IPS-18a (cell line): ENCODE data around the gene GJA3.
"Not testable (repeated sequence)": the region's sequence is repeated elsewhere in the genome, so short reads cannot be mapped to it uniquely, and the experiment has no call there.

ENCODE experiments used
- H3K27ac ChIP-seq: one replicate; pipeline ENCODE4 v1.5.1; 2013; ENCODE audit warnings: low read length
- H3K27me3 ChIP-seq: one replicate; pipeline ENCODE4 v1.6.1; 2013; ENCODE audit warnings: mild to moderate bottlenecking, low read length; ENCODE audit not compliant: control insufficient read depth, insufficient read depth
- H3K36me3 ChIP-seq: one replicate; pipeline ENCODE4 v1.6.1; 2013; ENCODE audit warnings: low read depth, low read length; ENCODE audit not compliant: control insufficient read depth
- H3K4me1 ChIP-seq: one replicate; pipeline ENCODE4 v1.6.1; 2013; ENCODE audit warnings: low read depth, low read length; ENCODE audit not compliant: control insufficient read depth
- H3K4me3 ChIP-seq: one replicate; pipeline ENCODE4 v1.5.1; 2013; ENCODE audit warnings: low read length
- H3K9ac ChIP-seq: one replicate; pipeline ENCODE4 v1.6.1; 2013; ENCODE audit warnings: mild to moderate bottlenecking, low read length, moderate library complexity
- H3K9me3 ChIP-seq: one replicate; pipeline ENCODE4 v1.6.1; 2013; ENCODE audit warnings: low read depth, low read length; ENCODE audit not compliant: control insufficient read depth

GJA3 gene

DNA sequence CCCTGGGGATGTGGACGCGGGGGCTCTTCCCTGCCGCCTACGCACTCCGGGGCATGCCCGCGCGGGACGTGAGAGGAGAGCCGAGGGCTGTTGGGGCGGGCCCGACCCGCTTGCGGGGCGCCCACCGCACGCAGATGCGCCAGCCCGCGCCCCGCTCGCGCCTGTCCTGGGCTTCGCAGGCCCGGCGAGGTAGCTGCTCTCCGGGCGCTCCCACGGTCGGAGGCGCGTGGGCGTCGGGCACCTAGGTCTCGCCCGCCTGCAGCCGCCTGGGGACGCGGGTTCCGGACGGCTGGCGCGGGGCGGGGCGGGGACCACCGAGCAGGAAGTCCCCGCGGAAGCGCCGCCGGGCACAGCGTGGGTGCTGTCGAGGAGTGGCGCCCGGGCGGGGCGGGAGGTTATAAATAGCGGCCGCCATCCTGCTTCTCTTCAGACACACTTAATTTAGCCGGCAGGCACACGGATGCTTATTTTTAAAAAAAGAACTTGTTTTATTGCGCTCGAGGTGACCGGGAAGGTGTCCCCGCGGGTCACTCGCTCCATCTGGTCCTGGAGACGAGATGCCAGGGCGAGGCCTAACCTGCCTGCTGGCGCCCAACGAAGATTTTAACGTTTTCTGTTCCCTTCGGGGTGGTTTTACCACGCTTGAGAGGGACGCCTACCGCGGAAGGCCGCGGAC is 561 bp upstream of the GJA3 start:
- peaks cover 68% of the 10 kb centered on the region for H3K27me3 ChIP-seq
- H3K4me3 ChIP-seq, result peak overlapping the region; percentile 66
- no peak overlapping the region for H3K9ac ChIP-seq
- H3K9me3 ChIP-seq, result no peaks in the 10 kb centered on the region
- H3K36me3 ChIP-seq, result no peaks in the 10 kb centered on the region
- no peak overlapping the region for H3K27ac ChIP-seq
- H3K4me1 ChIP-seq, result peaks cover 9% of the 10 kb centered on the region

DNA sequence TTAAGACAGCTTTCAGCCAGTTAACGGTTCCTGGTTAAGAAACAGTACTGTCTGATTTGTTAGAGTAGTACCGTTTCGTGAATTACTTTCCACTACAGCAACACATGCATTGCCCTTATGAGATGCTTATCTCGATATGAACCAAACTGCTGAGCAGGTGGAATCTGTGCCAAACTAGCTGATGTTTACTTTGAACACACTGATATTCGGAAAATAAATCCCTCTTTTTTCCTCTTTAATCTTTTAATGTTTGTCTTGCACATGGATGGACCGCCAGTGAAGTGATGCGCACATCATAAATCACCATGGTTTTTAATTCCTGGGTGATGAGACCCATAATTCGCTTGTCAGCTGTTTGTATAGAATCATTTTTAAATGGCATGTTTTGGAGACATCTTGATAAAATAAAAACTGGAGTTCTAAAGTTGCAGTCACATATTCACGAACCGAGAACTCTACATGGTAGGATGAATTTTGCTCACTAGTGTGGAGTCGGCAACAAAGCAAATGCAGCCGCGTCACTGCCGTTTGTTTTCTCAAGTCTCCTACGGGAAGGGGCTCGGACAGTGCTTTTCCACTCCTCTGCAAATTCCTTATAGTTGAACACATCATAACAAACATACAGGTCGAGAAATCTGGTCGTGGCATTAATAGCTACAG is 1.1 kb downstream of the GJA3 start:
- Histone ChIP-seq H3K27me3 (peaks cover 68% of the 10 kb centered on the region), H3K4me3 (peak overlapping the region; percentile 66), H3K9ac (no peak overlapping the region), H3K36me3 (no peaks in the 10 kb centered on the region), H3K4me1 (peaks cover 9% of the 10 kb centered on the region), H3K27ac (no peak overlapping the region), H3K9me3 (no peaks in the 10 kb centered on the region)

DNA sequence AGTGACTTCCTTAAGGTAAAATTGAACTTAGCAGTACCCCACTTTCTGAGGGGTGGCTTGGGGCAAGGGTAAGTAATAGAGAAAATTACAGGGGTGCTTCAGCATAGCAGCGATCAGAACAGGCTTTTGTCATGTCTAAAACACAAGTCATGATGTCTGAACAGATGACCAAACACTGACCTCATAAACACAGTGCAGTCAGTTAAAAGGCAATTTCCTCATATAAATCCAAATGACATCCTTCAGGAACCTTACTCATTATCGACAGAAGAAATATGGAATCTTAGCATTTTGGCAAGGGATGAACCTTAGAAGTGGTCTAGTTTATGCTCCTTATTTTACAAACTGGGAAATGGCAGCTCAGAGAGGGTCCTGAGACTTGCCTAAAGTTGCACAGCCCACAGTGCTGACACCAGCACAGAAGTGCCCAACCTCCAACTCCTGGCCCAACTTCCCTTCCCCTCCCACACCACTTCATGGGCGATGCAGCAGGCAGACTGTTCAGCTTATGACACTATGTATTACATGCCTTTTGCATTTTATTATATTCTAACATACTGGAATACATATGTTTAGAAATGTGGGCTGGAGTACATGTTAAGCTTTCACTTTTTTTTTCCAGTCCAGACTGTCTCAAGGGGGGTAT is 3.6 kb downstream of the GJA3 start:
- H3K9ac ChIP-seq, result no peak overlapping the region
- H3K36me3 ChIP-seq, result no peaks in the 10 kb centered on the region
- no peak overlapping the region for H3K27ac ChIP-seq
- no peak overlapping the region for H3K4me3 ChIP-seq
- H3K4me1 ChIP-seq, result peaks cover 9% of the 10 kb centered on the region
- H3K9me3 ChIP-seq, result no peaks in the 10 kb centered on the region
- peaks cover 56% of the 10 kb centered on the region for H3K27me3 ChIP-seq

DNA sequence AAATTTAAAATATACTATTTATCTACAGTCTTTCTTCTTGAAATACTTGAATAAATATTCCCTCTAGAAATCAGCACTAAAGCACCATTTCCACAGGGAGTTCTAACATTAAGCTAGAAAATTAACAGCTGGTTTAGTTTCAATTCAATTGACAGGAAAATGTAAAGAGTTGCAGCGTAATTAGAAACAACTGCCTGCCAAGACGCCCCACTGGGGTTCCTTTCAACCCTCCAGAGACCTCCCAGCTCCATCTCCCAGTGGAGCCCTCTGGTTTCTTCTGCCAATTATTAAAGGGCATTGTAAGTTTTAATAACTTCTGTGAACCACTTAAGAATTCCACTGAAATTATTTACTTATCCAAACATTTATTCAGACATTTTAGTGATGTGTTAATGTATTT is 4.2 kb downstream of the GJA3 start:
- peaks cover 9% of the 10 kb centered on the region for H3K4me1 ChIP-seq
- no peak overlapping the region for H3K4me3 ChIP-seq
- no peaks in the 10 kb centered on the region for H3K9me3 ChIP-seq
- H3K27ac ChIP-seq, result no peak overlapping the region
- H3K27me3 ChIP-seq, result peaks cover 51% of the 10 kb centered on the region
- H3K9ac ChIP-seq, result no peak overlapping the region
- H3K36me3 ChIP-seq, result no peaks in the 10 kb centered on the region

DNA sequence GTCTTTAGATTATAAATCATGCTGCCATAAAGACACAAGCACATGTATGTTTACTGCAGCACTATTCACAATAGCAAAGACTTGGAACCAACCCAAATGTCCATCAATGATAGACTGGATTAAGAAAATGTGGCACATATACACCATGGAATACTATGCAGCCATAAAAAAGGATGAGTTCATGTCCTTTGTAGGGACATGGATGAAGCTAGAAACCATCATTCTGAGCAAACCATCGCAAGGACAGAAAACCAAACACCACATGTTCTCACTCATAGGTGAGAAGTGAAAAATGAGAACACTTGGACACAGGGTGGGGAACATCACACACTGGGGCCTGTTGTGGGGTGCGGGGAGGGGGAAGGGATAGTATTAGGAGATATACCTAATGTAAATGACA is 7.6 kb downstream of the GJA3 start:
- not testable (repeated sequence) for H3K4me3 ChIP-seq, H3K4me1 ChIP-seq, H3K9me3 ChIP-seq, H3K9ac ChIP-seq, H3K27ac ChIP-seq, H3K36me3 ChIP-seq
- peaks cover 16% of the 10 kb centered on the region for H3K27me3 ChIP-seq

DNA sequence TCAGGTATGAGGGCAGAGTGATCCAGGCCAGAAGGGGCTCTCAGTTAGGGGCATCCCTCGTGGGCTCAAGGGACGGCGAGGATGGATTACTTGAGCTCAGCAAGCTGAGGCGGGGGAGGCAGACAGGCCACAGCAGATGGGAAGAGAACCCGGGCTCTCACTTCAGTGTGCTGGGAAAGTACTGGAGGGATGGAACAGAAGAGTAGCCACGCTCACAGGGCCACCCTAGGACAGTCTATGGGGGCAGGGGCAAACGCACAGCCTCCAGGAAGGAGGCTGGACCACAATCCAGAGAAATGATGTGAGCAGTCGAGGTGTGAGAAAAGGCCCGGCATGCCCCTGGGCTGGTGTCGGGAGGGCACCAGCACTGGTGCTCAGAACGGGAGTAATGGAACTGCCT is 9.2 kb downstream of the GJA3 start:
- no peak overlapping the region for H3K4me3 ChIP-seq
- H3K36me3 ChIP-seq, result no peaks in the 10 kb centered on the region
- H3K27me3 ChIP-seq, result no peaks in the 10 kb centered on the region

DNA sequence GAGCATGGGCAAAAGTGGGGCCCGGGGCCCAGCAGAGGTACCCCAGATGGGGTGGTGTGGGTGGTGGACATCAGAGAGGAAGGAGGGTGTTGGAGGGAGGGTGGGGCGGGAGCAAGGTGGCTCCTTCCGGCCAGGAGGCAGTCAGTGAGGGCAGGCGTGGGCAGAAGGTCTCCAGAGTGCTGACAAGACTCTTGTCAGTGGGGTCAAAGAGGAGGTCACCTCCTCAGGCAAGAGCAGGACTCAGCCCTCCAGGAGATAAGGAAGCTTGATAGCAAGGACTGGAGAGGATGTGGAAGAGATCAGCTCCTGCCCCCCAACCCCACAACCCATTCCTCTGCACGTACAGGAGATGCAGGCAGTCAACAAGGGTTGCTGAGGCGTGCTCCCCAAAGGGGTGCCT is 9.8 kb downstream of the GJA3 start:
- no peak overlapping the region for H3K27ac ChIP-seq
- no peaks in the 10 kb centered on the region for H3K4me1 ChIP-seq
- H3K9ac ChIP-seq, result no peak overlapping the region
- no peak overlapping the region for H3K4me3 ChIP-seq
- H3K9me3 ChIP-seq, result no peaks in the 10 kb centered on the region
- H3K27me3 ChIP-seq, result no peaks in the 10 kb centered on the region
- H3K36me3 ChIP-seq, result no peaks in the 10 kb centered on the region

More for the DNA sequence above, 9.2 kb downstream of the GJA3 start:
- Histone ChIP-seq H3K27ac (no peak overlapping the region), H3K4me1 (no peaks in the 10 kb centered on the region), H3K9me3 (no peaks in the 10 kb centered on the region), H3K9ac (no peak overlapping the region)

DNA sequence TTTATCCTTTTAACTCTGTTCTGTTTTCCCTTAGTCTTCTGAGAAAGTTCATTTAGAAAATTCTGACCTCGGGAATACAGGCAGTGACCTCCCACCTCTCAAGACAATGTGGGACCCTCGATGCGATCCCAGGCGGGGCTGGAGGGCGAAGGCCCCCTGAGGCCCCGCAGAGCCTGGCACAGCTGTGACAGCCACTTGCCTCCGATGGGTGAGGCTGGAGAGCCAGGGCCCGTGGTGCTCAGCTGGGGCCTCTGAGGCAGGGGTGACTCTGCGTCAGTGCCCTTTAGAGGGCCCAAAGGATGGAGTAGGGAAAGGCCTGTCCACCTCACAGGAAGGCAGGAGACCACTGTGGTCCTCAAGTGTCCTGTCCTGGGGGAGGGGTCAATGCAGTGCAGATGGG is 10.3 kb downstream of the GJA3 start:
- Histone ChIP-seq H3K4me1 (no peaks in the 10 kb centered on the region), H3K4me3 (no peak overlapping the region), H3K27me3 (no peaks in the 10 kb centered on the region), H3K9ac (no peak overlapping the region), H3K9me3 (no peaks in the 10 kb centered on the region), H3K36me3 (no peaks in the 10 kb centered on the region), H3K27ac (no peak overlapping the region)

DNA sequence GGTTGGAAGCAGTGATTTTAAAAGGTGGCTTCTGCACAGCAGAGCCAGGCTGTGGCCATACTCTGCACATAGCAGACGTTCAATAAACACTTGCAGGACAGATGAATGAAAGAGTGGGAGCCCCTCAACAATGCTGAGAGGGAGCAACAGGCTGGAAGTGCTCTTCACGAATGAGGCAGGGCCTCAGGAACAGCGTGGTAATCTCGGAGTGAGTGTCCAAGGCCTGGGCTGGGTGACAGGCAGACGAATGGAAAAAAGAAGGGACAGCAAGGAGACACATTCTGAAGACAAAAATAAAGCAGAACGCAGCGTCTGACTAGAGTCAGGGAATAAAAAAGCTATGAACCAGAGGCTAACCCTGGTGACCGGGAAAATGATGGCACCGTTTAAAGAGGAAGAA is 11.1 kb downstream of the GJA3 start:
- Histone ChIP-seq H3K4me1 (no peaks in the 10 kb centered on the region), H3K9me3 (no peaks in the 10 kb centered on the region), H3K27ac (no peak overlapping the region), H3K9ac (no peak overlapping the region), H3K4me3 (no peak overlapping the region), H3K36me3 (no peaks in the 10 kb centered on the region), H3K27me3 (no peaks in the 10 kb centered on the region)

DNA sequence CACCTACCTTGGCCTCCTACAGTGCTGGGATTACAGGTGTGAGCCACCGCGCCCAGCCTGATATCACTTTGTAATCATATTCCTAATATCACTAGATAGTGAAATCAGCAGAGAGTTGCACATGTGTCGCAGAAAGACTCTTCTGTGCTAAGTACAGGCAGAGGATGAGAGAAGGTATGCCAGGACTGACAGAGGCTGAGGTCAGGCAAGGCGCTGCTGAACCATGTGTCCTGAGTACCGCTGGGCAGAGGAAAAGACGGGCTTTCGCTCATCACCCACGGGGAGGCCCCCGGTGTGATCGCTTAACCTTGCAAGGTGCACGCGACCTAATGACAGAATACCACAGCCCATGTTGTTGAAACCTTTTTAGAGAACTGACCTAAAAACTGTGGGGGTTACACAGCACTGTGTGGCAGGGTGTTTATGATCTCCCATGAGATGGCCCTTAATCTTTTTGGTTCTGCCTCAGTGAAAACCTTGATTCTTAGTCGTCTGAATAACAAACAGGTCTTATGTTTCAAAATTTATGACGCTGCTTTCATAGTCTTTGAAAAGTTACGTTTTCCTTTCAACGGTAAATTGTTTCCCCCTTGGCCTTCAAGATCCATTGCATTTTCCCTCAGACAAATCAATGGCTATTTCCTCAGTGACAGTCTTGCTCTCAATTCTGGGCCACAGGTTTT is 12.2 kb downstream of the GJA3 start:
- Histone ChIP-seq H3K9me3 (no peaks in the 10 kb centered on the region), H3K27ac (no peak overlapping the region)

DNA sequence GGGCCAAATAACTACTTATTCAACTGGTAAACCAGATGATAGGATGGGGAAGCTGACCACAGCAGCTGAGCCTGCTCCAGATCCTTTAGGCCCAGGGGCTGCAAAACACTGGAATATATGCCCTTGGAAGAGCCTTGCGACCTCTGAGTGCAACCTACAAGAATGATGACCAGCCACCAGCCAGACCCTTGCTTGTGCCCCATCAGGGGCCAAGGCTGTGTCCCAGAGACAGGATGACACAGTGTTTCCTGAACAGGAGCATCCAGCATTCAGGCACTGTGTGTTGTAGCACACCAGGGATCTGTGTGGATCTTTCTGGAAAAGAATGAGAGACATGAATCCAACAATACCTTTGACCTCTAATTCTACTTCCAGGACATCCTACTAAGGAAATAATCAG is 14.5 kb downstream of the GJA3 start:
- Histone ChIP-seq H3K27ac (no peak overlapping the region), H3K4me3 (no peak overlapping the region), H3K4me1 (no peaks in the 10 kb centered on the region), H3K9me3 (no peaks in the 10 kb centered on the region), H3K9ac (no peak overlapping the region), H3K27me3 (no peaks in the 10 kb centered on the region), H3K36me3 (no peaks in the 10 kb centered on the region)

More for the DNA sequence above, 12.2 kb downstream of the GJA3 start:
- Histone ChIP-seq H3K9ac (no peak overlapping the region), H3K36me3 (no peaks in the 10 kb centered on the region), H3K27me3 (no peaks in the 10 kb centered on the region), H3K4me3 (no peak overlapping the region), H3K4me1 (no peaks in the 10 kb centered on the region)
